ENCODE measurements around the gene HOXA3.

HOXA3 gene

DNA sequence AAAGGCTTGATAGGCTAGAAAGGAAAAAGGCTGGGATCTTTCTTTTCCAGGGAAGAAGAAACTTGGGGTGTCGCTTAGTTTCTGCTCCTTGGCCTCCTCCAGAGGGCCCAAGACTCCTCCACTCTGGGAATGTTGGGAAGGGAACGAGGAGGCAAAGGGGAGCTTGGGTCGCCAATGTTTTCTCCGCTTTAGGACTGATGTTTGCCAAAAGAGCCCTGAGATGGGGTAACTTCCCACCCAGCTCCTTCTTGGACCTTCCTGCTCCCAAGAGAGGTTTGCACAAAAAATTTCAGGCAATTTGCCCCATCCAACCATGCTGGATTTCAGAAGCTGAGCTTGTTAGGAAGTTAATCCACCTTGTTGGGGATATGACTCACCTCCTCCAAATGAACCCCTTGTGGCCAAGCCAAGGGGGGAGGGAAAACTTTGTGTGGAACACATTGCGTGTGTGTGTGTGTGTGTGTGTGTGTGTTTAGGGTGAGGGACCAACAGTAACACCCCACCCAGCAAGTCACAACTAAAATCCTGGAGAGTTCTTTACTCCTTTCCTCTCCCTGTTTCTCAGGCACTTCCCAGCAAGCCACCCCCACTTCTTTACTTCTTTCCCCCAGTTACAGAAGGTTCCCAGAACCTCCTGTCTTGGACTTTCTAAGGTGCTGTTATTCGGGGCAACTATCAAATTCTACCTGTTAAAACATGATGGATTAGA is 41.2 kb downstream of the HOXA3 start:
- H3K36me3 ChIP-seq, result no peaks in the 10 kb centered on the region; a peak in 1 of 22 replicates
- H3K9me3 ChIP-seq (replicated peaks in 1 of 11), result peaks cover 21 to 56% (median 43%) of the 10 kb centered on the region in 11 experiments; a peak in 21 of 22 replicates
- H3K4me2 ChIP-seq, result no peak overlapping the region
- TF ChIP-seq Cebpa-rat (IDR thresholded peaks at IDR 0.05), result no peak
- no peak overlapping the region for H3K4me3 ChIP-seq
- H3K4me1 ChIP-seq, result no peaks in the 10 kb centered on the region
- no peak overlapping the region for H3K27ac ChIP-seq
- no peaks in the 10 kb centered on the region for H4K20me1 ChIP-seq
- H3K9ac ChIP-seq, result no peak overlapping the region
- H3K27me3 ChIP-seq, result no peaks in the 10 kb centered on the region

DNA sequence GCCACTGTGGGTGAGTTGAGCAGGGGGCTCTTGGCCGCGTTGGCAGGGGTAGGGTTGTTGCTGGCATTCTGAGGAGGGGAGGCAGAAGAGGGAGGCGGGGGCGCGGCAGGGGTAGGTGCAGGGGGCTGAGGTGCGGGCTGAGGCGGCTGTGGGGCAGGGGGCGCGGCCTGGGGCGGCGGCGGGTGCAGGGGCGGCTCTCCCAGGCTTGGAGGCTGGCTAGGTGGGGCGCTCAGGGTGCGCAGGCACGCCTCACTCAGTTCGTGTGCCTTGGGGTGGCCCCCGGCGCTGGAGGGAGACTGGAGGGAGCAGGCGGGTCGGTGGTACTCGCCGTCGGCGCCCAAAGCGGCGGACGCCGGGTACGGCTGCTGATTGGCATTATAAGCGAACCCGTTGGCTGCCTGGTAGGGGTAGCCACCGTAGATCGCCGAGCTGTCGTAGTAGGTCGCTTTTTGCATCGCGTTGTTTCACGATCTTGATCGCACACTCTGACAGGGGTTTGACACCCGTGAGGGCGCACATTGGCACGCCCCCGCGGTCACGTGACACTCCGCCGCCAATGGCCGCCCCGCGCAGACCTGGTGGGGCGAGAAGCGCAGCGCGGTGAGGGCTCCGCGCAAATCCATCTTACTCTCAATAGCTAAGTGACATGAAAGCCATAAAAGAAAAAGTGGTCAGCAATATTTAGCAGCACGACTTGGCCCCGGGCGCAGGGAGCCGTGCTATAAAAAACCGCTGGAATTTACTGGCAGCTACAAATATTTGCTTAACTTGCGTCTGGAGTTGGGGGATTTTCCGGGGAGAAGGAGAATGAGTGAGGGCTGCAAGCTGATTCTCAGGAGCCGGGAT is 42.0 kb downstream of the HOXA3 start:
- Histone ChIP-seq H3K36me3 (no peaks in the 10 kb centered on the region; a peak in 1 of 22 replicates), H3K4me2 (no peak overlapping the region), H3K9me3 (replicated peaks in 1 of 11) (peaks cover 22 to 59% (median 45%) of the 10 kb centered on the region in 11 experiments; a peak in 21 of 22 replicates), H3K4me1 (no peaks in the 10 kb centered on the region), H3K27ac (no peak overlapping the region), H3K9ac (no peak overlapping the region), H3K4me3 (no peak overlapping the region), H3K27me3 (no peaks in the 10 kb centered on the region), H4K20me1 (no peaks in the 10 kb centered on the region)
- no peak for TF ChIP-seq Cebpa-rat (IDR thresholded peaks at IDR 0.05)

DNA sequence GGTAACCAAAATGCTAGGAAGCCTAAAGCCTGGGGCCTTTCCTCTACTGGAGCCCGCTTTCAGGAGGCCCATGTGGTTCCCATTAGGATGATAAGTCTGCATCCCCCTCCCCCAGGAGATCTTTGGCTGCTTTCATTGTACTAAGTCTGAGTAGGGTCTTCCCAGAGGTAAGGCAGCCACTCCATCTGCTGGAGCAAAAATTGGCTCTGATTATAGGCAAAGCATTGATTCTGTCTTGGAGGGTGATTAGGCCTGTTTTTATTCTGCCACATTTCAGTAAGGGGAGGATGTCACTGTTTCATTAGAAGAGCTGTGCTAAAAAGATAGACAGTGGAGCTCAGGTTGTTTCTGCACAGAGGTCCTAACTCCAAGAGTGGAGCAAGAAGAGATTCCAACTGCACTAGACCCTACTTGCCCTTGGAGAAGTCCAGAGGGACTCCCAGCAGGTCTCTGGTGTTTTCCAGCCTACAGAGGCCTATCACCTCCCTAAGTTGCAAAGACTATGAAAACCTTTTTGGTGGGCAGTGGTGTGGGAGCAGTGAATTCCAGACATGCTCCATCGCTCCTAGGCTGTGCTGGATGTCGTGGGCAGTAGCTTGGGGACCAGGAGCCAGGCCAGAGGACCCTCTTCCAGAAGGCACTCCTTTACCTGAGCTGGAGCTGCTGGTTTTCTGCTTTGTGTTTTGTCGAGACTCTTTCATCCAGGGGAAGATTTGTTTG is 42.8 kb downstream of the HOXA3 start:
- Histone ChIP-seq H3K4me1 (no peaks in the 10 kb centered on the region), H3K4me3 (no peak overlapping the region), H3K9ac (no peak overlapping the region), H3K4me2 (no peak overlapping the region), H4K20me1 (no peaks in the 10 kb centered on the region), H3K36me3 (no peaks in the 10 kb centered on the region; a peak in 1 of 22 replicates), H3K9me3 (replicated peaks in 1 of 11) (peaks cover 22 to 59% (median 45%) of the 10 kb centered on the region in 11 experiments; a peak in 21 of 22 replicates), H3K27ac (no peak overlapping the region), H3K27me3 (no peaks in the 10 kb centered on the region)
- no peak for TF ChIP-seq Cebpa-rat (IDR thresholded peaks at IDR 0.05)

DNA sequence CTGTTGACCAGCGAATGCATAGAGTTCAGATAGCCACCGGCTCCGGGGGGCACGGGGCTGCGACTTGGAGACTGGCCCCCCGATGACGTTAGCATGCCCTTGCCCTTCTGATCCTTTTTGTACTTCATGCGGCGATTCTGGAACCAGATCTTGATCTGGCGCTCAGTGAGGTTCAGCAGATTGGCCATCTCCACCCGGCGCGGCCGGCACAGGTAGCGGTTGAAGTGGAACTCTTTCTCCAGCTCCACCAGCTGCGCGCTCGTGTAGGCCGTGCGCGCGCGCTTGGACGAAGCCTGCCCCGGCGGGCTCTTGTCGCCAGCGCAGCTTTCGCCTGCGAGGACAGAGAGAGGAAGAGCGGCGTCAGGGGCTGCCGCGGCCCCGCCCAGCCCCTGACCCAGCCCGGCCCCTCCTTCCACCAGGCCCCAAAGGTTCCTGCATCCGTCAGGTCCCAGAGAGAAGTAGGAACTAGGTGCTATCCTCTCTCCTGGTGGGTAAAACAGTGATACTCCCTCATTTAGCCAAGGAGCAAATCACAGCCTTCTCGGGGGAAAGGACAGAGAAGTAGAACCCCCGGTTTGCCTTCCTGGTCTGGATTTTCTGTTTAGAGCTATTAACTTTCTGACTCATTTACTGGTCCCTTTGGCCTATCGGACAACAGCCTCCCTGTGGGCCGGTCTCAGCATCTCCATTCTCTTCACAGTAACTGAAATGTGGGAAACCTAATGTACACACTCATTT is 43.8 kb downstream of the HOXA3 start:
- H3K4me3 ChIP-seq, result no peak overlapping the region
- no peaks in the 10 kb centered on the region for H3K27me3 ChIP-seq
- no peaks in the 10 kb centered on the region for H3K4me1 ChIP-seq
- no peak for TF ChIP-seq Cebpa-rat (IDR thresholded peaks at IDR 0.05)
- H3K9ac ChIP-seq, result no peak overlapping the region
- H3K36me3 ChIP-seq, result no peaks in the 10 kb centered on the region; a peak in 1 of 22 replicates
- no peak overlapping the region for H3K27ac ChIP-seq
- no peak overlapping the region for H3K4me2 ChIP-seq
- no peaks in the 10 kb centered on the region for H4K20me1 ChIP-seq
- peaks cover 22 to 63% (median 46%) of the 10 kb centered on the region in 11 experiments; a peak in 21 of 22 replicates for H3K9me3 ChIP-seq (replicated peaks in 1 of 11)

GRCh38 chr7:27107391-27108381 is 44.7 kb downstream of the HOXA3 start:
- H3K4me1 ChIP-seq, result no peaks in the 10 kb centered on the region
- H3K27me3 ChIP-seq, result no peaks in the 10 kb centered on the region
- no peaks in the 10 kb centered on the region for H4K20me1 ChIP-seq
- no peak overlapping the region for H3K4me3 ChIP-seq
- no peak overlapping the region for H3K4me2 ChIP-seq
- H3K36me3 ChIP-seq, result no peaks in the 10 kb centered on the region; a peak in 1 of 22 replicates
- no peak overlapping the region for H3K9ac ChIP-seq
- peaks cover 22 to 65% (median 50%) of the 10 kb centered on the region in 11 experiments; a peak in 21 of 22 replicates for H3K9me3 ChIP-seq (replicated peaks in 1 of 11)
- no peak for TF ChIP-seq Cebpa-rat (IDR thresholded peaks at IDR 0.05)
- H3K27ac ChIP-seq, result no peak overlapping the region

DNA sequence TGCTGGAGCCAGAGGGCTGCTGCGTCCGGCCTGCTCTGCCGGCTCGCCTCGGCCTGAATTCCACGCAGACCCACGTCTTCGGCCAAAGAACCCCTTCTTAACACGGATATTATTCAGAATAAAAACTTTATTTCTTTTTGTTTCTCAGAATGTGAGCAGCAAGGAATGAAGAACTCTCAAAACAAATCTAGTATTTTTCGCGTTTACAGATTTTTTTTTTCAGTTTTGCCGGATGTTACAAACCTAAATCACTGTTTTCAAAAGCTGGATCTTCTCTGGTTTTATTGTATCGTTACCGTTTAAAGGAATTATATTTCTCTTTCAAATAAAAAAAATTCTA is 45.5 kb downstream of the HOXA3 start:
- Histone ChIP-seq H3K4me3 (no peak overlapping the region), H3K36me3 (no peaks in the 10 kb centered on the region; a peak in 1 of 22 replicates), H3K9me3 (replicated peaks in 1 of 11) (peaks cover 30 to 73% (median 57%) of the 10 kb centered on the region in 11 experiments), H3K4me1 (no peaks in the 10 kb centered on the region), H3K9ac (no peak overlapping the region), H3K4me2 (no peak overlapping the region), H3K27me3 (no peaks in the 10 kb centered on the region), H4K20me1 (no peaks in the 10 kb centered on the region), H3K27ac (no peak overlapping the region)
- no peak for TF ChIP-seq Cebpa-rat (IDR thresholded peaks at IDR 0.05)

GRCh38 chr7:27106181-27106900 is 46.0 kb downstream of the HOXA3 start:
- Histone ChIP-seq H3K27me3 (no peaks in the 10 kb centered on the region), H3K4me2 (no peak overlapping the region), H3K27ac (no peak overlapping the region), H3K9me3 (replicated peaks in 1 of 11) (peaks cover 32 to 78% (median 62%) of the 10 kb centered on the region in 11 experiments), H3K9ac (no peak overlapping the region), H3K4me1 (no peaks in the 10 kb centered on the region), H3K4me3 (no peak overlapping the region), H4K20me1 (no peaks in the 10 kb centered on the region), H3K36me3 (no peaks in the 10 kb centered on the region; a peak in 1 of 22 replicates)
- no peak for TF ChIP-seq Cebpa-rat (IDR thresholded peaks at IDR 0.05)

All from BLaER1 treated with 17β-estradiol and CSF1 and Interleukin-3, amounts not matched to agents 10 nM and 100 nM (cell line).